ENCODE data around the gene BTBD3.

DNA sequence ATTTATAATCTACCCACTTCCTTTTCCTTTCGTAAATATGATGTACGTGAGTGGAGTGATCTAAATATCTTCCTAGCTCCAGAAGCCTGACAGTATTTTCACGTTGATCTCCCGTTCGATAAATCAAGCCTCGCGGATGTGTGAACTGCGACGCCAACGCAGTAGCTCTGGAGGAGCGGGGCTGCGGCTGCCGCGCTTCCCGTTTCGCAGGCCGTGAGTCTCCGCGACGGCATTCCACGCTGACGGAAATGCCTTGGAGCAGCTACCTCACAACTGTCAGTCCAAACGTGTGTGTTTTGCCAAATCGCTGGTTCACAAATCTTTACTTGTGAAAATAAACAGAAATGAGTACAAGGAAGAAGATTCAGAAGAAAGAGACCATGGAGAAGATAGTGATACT is 41.2 kb downstream of the BTBD3 start:
- TF ChIP-seq POLR2A (IDR thresholded peaks at IDR 0.05; ENCODE audit: low read length), result no peak
- TF ChIP-seq GATA1 (IDR thresholded peaks at IDR 0.05; ENCODE audit: low read depth, low read length), result no peak

All from erythroblast (primary cell).